CD14-positive monocyte (primary cell): ENCODE data around the gene TBPL1. TPM values are rescaled to one million over a fixed set of nuclear protein-coding genes. Genes with fewer than 3 reads are reported as not detected.

Experiments
- DNase-seq, 3 donors: peaks; one replicate each; pipeline ENCODE4 v3.0.0-alpha.2; 2011 to 2022
- H2AFZ ChIP-seq: 2 replicates; pipeline ENCODE4 v1.6.0; 2012; ENCODE audit warnings: mild to moderate bottlenecking, low read depth, low read length, inconsistent platforms; ENCODE audit not compliant: insufficient read depth, poor library complexity, severe bottlenecking
- H3K27ac ChIP-seq, 2 donors: 1 replicate in 1 of 2; 2 replicates in 1 of 2; pipeline ENCODE4 v1.5.1; 2012 to 2013; ENCODE audit warnings: low read length in 2 of 2, control low read depth in 1 of 2, inconsistent platforms in 1 of 2, low read depth in 1 of 2, mild to moderate bottlenecking in 1 of 2
- H3K27me3 ChIP-seq, 2 donors: one replicate each; pipeline versions ENCODE4 v1.6.0 to v1.6.1; 2011 to 2013; ENCODE audit warnings: low read length in 2 of 2; ENCODE audit not compliant: control insufficient read depth in 2 of 2, insufficient read depth in 2 of 2
- H3K36me3 ChIP-seq, 2 donors: replicated peaks in 1 of 2; 1 replicate in 1 of 2; 2 replicates in 1 of 2; pipeline versions ENCODE4 v1.5.1 to v1.6.1; 2012 to 2013; ENCODE audit warnings: low read length in 2 of 2, control low read depth in 1 of 2, inconsistent platforms in 1 of 2, mild to moderate bottlenecking in 1 of 2; ENCODE audit not compliant: insufficient read depth in 2 of 2, control insufficient read depth in 1 of 2
- H3K4me1 ChIP-seq, 2 donors: 1 replicate in 1 of 2; 2 replicates in 1 of 2; pipeline versions ENCODE4 v1.5.1 to v1.6.1; 2012 to 2013; ENCODE audit warnings: low read length in 2 of 2, control low read depth in 1 of 2, inconsistent platforms in 1 of 2, mild to moderate bottlenecking in 1 of 2, moderate library complexity in 1 of 2; ENCODE audit not compliant: insufficient read depth in 2 of 2, control insufficient read depth in 1 of 2
- H3K4me2 ChIP-seq: replicated peaks from 2 replicates; pipeline ENCODE3; 2012; ENCODE audit warnings: low read length, moderate library complexity, mild to moderate bottlenecking; ENCODE audit not compliant: poor library complexity, severe bottlenecking; ENCODE audit errors: extremely low read depth
- H3K4me3 ChIP-seq, 3 experiments: fragments of 200-600 bp in 1 of 3; sonication (generic) in 1 of 3; replicated peaks in 1 of 3; 1 replicate in 2 of 3; 2 replicates in 1 of 3; pipeline ENCODE4 v1.5.1; 2011 to 2013; ENCODE audit warnings: low read length in 3 of 3, mild to moderate bottlenecking in 3 of 3, control low read depth in 2 of 3, low read depth in 2 of 3, inconsistent platforms in 1 of 3, moderate library complexity in 1 of 3
- H3K79me2 ChIP-seq: 2 replicates; pipeline ENCODE4 v1.6.0; 2012; ENCODE audit warnings: mild to moderate bottlenecking, control low read depth, inconsistent platforms, low read length, moderate library complexity; ENCODE audit not compliant: insufficient read depth
- H3K9ac ChIP-seq: 2 replicates; pipeline ENCODE4 v1.6.0; 2017; ENCODE audit warnings: low read length, mild to moderate bottlenecking; ENCODE audit not compliant: insufficient read depth, poor library complexity, severe bottlenecking
- H3K9me3 ChIP-seq, 2 donors: replicated peaks in 1 of 2; 1 replicate in 1 of 2; 2 replicates in 1 of 2; pipeline versions ENCODE4 v1.5.1 to v1.6.1; 2012 to 2013; ENCODE audit warnings: low read length in 2 of 2, control low read depth in 1 of 2; ENCODE audit not compliant: control insufficient read depth in 1 of 2, insufficient read depth in 1 of 2
- H4K20me1 ChIP-seq: 2 replicates; pipeline ENCODE4 v1.6.0; 2012; ENCODE audit warnings: mild to moderate bottlenecking, low read length, control low read depth, moderate library complexity; ENCODE audit not compliant: insufficient read depth
- H3K27ac Mint-ChIP-seq, 7 donors: one replicate each; pipeline ENCODE4 v1.8.0; 2020; ENCODE audit warnings: mild to moderate bottlenecking in 7 of 7, mixed read lengths in 7 of 7, moderate library complexity in 6 of 7, inconsistent platforms in 2 of 7
- H3K27me3 Mint-ChIP-seq, 3 donors: one replicate each; pipeline ENCODE4 v1.8.0; 2021 to 2022; ENCODE audit warnings: low read depth in 3 of 3, mild to moderate bottlenecking in 3 of 3, mixed read lengths in 3 of 3, moderate library complexity in 3 of 3, inconsistent platforms in 1 of 3
- H3K36me3 Mint-ChIP-seq, 2 donors: one replicate each; pipeline ENCODE4 v1.8.0; 2020; ENCODE audit warnings: mixed read lengths in 2 of 2, inconsistent platforms in 1 of 2, mild to moderate bottlenecking in 1 of 2
- H3K4me1 Mint-ChIP-seq: one replicate; pipeline ENCODE4 v1.8.0; 2020; ENCODE audit warnings: mild to moderate bottlenecking, mixed read lengths
- H3K4me3 Mint-ChIP-seq, 2 donors: one replicate each; pipeline ENCODE4 v1.8.0; 2020; ENCODE audit warnings: mild to moderate bottlenecking in 2 of 2, mixed read lengths in 2 of 2, moderate library complexity in 1 of 2
- H3K9me3 Mint-ChIP-seq, 7 donors: one replicate each; pipeline ENCODE4 v1.8.0; 2020 to 2022; ENCODE audit warnings: mixed read lengths in 7 of 7, mild to moderate bottlenecking in 6 of 7, moderate library complexity in 6 of 7, inconsistent platforms in 2 of 7
- WGBS: methylation state at CpG from one replicate; pipeline ENCODE4 v1.1.5; 2013; ENCODE audit warnings: missing lambda C conversion rate; ENCODE audit not compliant: insufficient coverage; 5-methylcytosine and 5-hydroxymethylcytosine counted together
- intact Hi-C, 2 donors: fragments of 100-400 bp; cut with micrococcal nuclease; formaldehyde crosslinking; loops; one replicate each; pipeline versions ENCODE4 v1.15.0 to v1.15.1; 2023
- polyA plus RNA-seq, 3 donors: library from polyadenylated mRNA; depleted of rRNA in 1 of 3; unstranded in 2 of 3; stranded (reverse) in 1 of 3; fragments of 300-500 nt in 2 of 3; fragments of >200 nt in 1 of 3; fragmentation: Illumina TruSeq in 2 of 3; gene quantifications; 1 replicate in 2 of 3; 2 replicates in 1 of 3; pipeline ENCODE4 v1.2.3, GENCODE V29; 2012 to 2021
- TF ChIP-seq, protein P1 (sequence below): fragments of 200-600 bp; IDR thresholded peaks from one replicate; pipeline ENCODE4 v1.8.0; 2022; ENCODE audit warnings: antibody characterized with exemption, mild to moderate bottlenecking

Gene TBPL1
- polyA plus RNA-seq, 3 donors: 22.0 to 35.6 (median 35.5) TPM

DNA sequence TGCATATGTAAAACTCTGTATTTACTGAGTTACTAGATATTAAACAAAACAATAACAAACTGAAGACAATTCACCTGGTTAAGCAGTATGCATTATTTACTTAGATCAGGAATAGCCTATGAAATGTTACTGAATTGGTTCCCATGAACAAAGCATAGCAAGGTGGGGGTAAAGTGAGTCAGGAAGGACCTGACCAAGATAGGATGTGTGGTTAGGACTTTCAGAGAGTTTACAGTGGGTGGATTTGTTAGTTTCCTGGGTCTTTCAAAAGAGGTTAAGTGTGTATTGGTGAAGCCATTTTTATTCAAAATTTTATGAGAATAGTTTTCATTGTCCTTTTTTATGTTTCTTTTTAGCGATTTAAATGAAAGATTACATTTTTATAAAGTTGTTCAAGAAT lies 32.9 kb downstream of the TBPL1 start:
- Histone ChIP-seq H3K27me3 (no peaks in the 10 kb centered on the region), H3K36me3 (peaks cover 24 to 66% of the 10 kb centered on the region in 2 donors), H3K9me3 (no peaks in the 10 kb centered on the region), H3K4me2 (no peak overlapping the region), H3K79me2 (no peaks in the 10 kb centered on the region), H2AFZ (no peak overlapping the region), H3K4me1 (peaks cover 10 to 20% of the 10 kb centered on the region in 2 donors), H3K4me3 (no peak overlapping the region), H4K20me1 (no peaks in the 10 kb centered on the region), H3K27ac (no peak overlapping the region), H3K9ac (no peak overlapping the region)
- no peaks in the 10 kb centered on the region for H3K27me3 Mint-ChIP-seq
- TF ChIP-seq, protein P1, sequence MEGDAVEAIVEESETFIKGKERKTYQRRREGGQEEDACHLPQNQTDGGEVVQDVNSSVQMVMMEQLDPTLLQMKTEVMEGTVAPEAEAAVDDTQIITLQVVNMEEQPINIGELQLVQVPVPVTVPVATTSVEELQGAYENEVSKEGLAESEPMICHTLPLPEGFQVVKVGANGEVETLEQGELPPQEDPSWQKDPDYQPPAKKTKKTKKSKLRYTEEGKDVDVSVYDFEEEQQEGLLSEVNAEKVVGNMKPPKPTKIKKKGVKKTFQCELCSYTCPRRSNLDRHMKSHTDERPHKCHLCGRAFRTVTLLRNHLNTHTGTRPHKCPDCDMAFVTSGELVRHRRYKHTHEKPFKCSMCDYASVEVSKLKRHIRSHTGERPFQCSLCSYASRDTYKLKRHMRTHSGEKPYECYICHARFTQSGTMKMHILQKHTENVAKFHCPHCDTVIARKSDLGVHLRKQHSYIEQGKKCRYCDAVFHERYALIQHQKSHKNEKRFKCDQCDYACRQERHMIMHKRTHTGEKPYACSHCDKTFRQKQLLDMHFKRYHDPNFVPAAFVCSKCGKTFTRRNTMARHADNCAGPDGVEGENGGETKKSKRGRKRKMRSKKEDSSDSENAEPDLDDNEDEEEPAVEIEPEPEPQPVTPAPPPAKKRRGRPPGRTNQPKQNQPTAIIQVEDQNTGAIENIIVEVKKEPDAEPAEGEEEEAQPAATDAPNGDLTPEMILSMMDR: no peak
- H3K4me3 Mint-ChIP-seq: no peak overlapping the region
- DNase-seq: no peak
- peaks cover 56% of the 10 kb centered on the region in 2 donors for H3K36me3 Mint-ChIP-seq
- peaks cover 0 to 1% (median 0%) of the 10 kb centered on the region in 7 donors for H3K9me3 Mint-ChIP-seq
- no CpG with 5 or more reads among the region's 1 CpG for WGBS
- peak overlapping the region in 1 of 7 donors; percentile 50 for H3K27ac Mint-ChIP-seq
- H3K4me1 Mint-ChIP-seq: peaks cover 24% of the 10 kb centered on the region
- intact Hi-C loops: no loop called here

DNA sequence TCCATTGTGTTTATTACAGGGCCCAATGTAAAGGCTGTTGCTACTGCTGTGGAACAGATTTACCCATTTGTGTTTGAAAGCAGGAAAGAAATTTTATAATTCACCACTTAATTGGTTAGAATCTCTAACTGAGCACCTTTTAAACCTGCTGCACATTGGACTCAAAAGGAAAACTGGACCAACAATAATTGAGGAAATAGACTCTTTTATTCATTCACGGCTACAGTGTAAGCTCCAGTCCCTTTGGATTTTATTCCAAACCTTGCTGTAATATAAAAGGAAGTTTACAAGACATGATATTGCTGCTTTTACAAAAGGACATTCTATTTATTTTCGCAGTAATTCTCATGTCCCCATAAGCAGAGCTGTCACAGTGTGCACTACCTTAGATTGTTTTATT lies 33.9 kb downstream of the TBPL1 start:
- no peaks in the 10 kb centered on the region for H3K79me2 ChIP-seq
- no peak overlapping the region for H3K27ac Mint-ChIP-seq
- H3K4me3 ChIP-seq: no peak overlapping the region
- H3K4me1 Mint-ChIP-seq: peaks cover 25% of the 10 kb centered on the region
- no peak overlapping the region for H2AFZ ChIP-seq
- no peaks in the 10 kb centered on the region for H3K9me3 Mint-ChIP-seq
- no peaks in the 10 kb centered on the region for H3K9me3 ChIP-seq
- no peaks in the 10 kb centered on the region for H3K27me3 Mint-ChIP-seq
- no peak for DNase-seq
- no peak overlapping the region for H3K4me2 ChIP-seq
- intact Hi-C loops: no loop called here
- peaks cover 24 to 64% of the 10 kb centered on the region in 2 donors for H3K36me3 ChIP-seq
- no peaks in the 10 kb centered on the region for H4K20me1 ChIP-seq
- H3K27me3 ChIP-seq: no peaks in the 10 kb centered on the region
- WGBS: no CpG with 5 or more reads among the region's 2 CpGs
- peaks cover 48% of the 10 kb centered on the region in 2 donors for H3K36me3 Mint-ChIP-seq
- peaks cover 10 to 20% of the 10 kb centered on the region in 2 donors for H3K4me1 ChIP-seq
- no peak overlapping the region for H3K9ac ChIP-seq
- no peak overlapping the region for H3K27ac ChIP-seq
- TF ChIP-seq, protein P1: no peak
- no peak overlapping the region for H3K4me3 Mint-ChIP-seq
